Measurements from ENCODE around the gene HELZ.
A peak's percentile ranks its signal among the peaks of the same experiment; 100 is the strongest.
"Not testable (repeated sequence)": the region's sequence is repeated elsewhere in the genome, so short reads cannot be mapped to it uniquely, and the experiment has no call there.

The HELZ gene, protein sequence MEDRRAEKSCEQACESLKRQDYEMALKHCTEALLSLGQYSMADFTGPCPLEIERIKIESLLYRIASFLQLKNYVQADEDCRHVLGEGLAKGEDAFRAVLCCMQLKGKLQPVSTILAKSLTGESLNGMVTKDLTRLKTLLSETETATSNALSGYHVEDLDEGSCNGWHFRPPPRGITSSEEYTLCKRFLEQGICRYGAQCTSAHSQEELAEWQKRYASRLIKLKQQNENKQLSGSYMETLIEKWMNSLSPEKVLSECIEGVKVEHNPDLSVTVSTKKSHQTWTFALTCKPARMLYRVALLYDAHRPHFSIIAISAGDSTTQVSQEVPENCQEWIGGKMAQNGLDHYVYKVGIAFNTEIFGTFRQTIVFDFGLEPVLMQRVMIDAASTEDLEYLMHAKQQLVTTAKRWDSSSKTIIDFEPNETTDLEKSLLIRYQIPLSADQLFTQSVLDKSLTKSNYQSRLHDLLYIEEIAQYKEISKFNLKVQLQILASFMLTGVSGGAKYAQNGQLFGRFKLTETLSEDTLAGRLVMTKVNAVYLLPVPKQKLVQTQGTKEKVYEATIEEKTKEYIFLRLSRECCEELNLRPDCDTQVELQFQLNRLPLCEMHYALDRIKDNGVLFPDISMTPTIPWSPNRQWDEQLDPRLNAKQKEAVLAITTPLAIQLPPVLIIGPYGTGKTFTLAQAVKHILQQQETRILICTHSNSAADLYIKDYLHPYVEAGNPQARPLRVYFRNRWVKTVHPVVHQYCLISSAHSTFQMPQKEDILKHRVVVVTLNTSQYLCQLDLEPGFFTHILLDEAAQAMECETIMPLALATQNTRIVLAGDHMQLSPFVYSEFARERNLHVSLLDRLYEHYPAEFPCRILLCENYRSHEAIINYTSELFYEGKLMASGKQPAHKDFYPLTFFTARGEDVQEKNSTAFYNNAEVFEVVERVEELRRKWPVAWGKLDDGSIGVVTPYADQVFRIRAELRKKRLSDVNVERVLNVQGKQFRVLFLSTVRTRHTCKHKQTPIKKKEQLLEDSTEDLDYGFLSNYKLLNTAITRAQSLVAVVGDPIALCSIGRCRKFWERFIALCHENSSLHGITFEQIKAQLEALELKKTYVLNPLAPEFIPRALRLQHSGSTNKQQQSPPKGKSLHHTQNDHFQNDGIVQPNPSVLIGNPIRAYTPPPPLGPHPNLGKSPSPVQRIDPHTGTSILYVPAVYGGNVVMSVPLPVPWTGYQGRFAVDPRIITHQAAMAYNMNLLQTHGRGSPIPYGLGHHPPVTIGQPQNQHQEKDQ (N-terminal part only)

DNA sequence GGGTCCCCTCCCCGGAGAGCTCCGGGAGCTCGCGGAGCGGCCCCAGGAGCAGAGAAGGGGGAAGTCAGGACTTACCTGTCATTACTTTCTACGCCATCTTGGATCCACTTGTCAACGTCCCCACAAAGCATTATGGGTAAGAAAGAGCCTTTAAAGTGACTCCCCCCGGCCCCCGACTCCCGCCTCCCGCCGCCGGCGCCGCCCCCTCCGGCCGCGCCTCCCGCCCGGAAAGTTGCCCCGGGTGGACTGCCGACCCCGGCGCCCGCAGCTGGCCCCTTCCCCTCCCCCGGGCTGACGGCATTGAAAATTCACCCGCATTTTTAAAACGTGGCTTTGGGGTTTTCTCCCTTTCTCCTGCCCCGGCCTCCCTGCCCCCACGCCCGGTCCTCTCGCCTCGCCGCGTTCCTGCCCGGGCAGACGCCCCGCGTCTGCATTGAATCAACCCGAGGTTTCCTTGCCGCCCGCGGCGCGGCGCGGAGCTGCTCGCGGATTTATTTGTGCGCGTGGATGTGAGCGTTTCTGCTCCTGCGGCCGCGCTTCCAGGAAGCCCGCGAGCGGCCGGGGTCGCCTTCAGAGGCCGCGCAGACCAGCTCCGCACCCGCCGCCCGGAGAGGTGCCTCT, at the start of gene HELZ:
HELZ (minus strand) TSS at position 124 of the 621 bp plus-strand sequence. CDS start 26,392 bp downstream, outside the sequence.
- DNase-seq, result peak; percentile 60

GRCh38 chr17:67293251-67294203, 48.5 kb upstream of the HELZ start:
- no peak for DNase-seq

- no peak for DNase-seq
These were observed 45.8 kb upstream of the HELZ start for GRCh38 chr17:67290711-67291291.

DNA sequence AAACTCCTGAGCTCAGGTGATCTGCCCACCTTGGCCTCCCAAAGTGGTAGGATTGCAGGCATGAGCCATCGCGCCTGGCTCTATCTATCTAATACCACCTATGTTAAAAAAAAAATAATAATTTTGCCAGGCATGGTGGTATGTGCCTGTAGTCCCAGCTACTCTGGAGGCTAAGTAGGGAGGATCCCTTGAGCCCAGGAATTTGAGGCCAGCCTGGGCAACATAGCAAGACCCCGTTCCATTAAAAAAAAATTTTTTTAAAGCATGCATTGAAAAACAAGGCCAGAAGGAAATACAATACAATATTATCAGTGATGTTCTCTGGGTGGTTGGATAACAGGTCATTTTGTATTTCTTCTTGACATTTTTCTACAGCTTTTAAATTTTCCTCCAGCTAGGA, 45.2 kb upstream of the HELZ start:
- DNase-seq, result no peak

DNA sequence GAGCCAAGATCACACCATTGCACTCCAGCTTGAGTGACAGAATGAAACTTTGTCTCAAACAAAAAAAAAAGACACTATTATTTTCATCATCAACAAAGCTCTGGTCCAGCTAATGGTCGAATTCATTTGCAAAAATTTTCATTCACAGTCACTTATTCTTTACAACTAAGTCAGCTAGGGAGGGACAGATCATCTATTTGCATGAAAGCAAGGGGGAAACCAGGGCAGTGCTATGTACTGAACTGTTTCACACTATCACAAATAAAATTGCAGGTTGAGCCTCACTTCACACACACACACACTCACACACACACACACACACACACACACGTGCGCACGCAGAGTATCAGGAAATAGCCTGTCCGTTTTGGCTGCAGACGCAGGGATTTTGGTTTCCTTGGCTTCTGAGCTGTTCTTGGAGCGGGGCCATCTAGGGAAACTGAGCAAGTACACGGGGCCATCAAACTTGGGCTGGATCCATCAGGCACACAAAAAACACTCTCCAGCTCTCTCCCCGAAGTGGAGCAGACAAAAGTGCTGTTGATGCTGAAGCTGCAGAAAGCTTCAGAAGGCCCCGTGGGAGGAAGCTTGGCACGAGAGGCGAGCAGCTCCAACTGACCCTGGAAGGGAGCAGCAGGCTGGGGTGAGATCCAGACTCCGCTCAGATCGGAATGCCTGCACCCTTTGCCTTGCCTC, 44.3 kb upstream of the HELZ start:
- DNase-seq, result no peak

DNA sequence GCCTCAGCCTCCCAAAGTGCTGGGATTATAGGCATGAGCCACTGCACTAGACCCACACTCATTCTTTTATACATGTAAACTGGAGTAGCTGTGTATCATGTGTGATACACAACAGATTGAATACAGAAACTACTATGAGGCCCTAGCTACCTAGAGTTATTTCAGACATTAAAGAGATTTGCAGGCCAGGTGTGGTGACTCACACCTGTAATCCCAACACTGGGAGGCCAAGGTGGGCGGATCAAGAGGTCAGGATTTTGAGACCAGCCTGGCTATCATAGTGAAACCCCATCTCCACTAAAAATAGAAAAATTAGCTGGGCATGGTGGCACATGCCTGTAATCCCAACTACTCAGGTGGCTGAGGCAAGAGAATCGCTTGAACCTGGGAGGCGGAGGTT, 41.8 kb upstream of the HELZ start:
- DNase-seq, result not testable (repeated sequence)

- DNase-seq, result no peak
These were observed 40.4 kb upstream of the HELZ start for GRCh38 chr17:67285360-67285759.

GRCh38 chr17:67283731-67284516, 38.9 kb upstream of the HELZ start:
- DNase-seq, result no peak

DNA sequence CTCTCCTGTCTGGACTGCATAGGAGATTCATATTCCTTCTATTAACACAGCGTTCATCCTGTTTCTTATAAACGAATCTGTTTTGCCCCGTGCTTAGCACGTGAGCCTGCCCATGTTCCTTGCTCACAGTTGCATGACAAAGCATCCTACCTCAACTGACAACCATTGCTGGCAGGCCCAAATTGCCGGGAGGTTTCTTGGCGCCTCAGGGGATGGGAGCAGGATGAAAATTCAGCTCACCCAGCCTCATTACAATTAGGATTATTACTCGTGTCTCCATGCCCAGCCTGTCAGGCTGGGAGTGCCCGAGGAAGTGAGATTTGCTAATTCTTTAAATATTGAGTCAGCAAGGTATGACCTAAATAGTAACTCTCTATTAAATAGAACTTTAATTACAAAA, 36.7 kb upstream of the HELZ start:
- DNase-seq, result no peak

DNA sequence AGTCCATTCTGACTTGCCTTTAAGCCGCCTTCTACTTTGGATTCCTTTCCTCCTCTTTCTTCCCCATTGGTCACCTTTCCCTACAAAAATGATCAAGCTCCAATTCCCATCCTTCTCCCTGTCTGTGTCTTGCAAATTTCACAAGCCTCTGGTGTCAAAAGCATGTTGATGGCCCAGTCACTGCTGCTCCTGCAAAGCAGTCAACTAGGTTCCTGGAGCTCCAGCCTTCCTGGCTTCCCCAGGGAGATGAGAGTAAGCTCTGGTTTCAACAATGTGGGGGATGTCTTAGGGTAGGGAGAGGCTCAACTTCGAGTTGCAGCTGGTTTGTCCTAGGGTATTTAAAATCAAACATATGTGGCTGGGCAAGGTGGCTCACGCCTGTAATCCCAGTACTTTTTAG, 36.1 kb upstream of the HELZ start:
- DNase-seq, result no peak

- peak; percentile 69 for DNase-seq
These were observed 35.3 kb upstream of the HELZ start for GRCh38 chr17:67280279-67280678.

DNA sequence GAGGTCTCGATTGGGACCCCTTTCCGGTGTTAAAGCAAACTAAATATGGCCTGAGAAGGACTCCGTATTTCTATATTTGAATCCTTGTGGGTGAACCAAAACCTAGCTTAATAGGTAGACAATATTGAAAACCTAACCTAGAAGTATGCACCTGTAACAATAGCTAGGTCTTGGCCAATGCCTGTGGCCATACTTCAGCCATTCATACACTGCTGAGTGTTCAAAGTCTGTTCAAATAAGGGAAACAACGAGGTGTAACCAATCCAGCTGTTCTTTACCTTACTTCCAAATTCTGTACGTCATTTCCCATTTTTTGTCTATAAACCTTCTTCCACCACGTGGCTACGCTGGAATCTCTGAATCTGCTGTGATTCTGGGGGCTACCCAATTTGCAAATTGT, 34.1 kb upstream of the HELZ start:
- no peak for DNase-seq

GRCh38 chr17:67278363-67278762, 33.4 kb upstream of the HELZ start:
- no peak for DNase-seq

DNA sequence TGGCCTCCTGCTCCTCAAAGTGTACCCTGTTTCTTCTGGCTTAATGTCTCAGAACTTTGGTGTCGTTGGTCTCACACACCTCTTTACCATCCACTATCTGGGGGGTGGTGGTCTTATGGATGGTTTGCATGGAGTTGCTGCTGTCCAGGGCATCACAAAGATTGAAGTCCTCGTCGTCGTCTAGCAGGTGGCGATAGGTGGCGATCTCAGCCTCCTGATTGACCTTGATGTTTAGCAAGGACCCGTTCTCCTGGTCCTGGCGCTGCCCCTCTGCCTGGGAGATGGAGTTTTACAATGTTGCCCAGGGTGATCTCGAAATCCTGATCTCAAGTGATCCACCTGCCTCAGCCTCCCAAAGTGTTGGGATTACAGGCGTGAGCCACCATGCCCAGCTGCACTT, 31.1 kb upstream of the HELZ start:
- no peak for DNase-seq

GRCh38 chr17:67274466-67274865, 29.5 kb upstream of the HELZ start:
- no peak for DNase-seq

GRCh38 chr17:67273900-67274299, 28.9 kb upstream of the HELZ start:
- DNase-seq, result no peak

GRCh38 chr17:67272312-67273047, 27.5 kb upstream of the HELZ start:
- DNase-seq, result no peak

- not testable (repeated sequence) for DNase-seq
These were observed 26.2 kb upstream of the HELZ start for GRCh38 chr17:67271187-67271586.

DNA sequence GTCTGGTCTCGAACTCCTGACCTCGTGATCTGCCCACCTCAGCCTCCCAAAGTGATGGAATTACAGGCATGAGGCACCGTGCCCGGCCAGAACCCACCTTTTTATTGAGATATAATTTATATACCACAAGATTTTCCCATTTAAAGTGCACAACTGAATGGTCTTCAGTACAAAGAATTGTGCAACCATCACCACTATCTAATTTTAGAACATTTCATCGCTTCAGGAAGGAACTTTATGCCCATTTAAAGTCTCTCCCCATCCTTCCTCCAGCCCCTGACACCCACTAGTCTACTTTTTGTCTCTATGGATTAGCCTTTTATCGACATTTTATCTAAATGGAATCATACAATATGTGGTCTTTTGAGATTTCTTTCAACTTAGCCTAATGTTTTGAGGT, 25.4 kb upstream of the HELZ start:
- no peak for DNase-seq

Data from NCI-H1105 (cell line).